Fibroblast of lung (primary cell): ENCODE measurements around the gene SLC2A3. TPM values are rescaled to one million over a fixed set of nuclear protein-coding genes. Genes with fewer than 3 reads are reported as not detected.
"Not testable (repeated sequence)": the region's sequence is repeated elsewhere in the genome, so short reads cannot be mapped to it uniquely, and the experiment has no call there.

ENCODE experiments used
- DNase-seq, 2 donors: peaks; one replicate each; pipeline versions ENCODE4 v3.0.0 to v3.0.0-alpha.2; 2010; ENCODE audit warnings: low read depth in 2 of 2
- H2AFZ ChIP-seq: 2 replicates; pipeline ENCODE4 v1.5.1; 2012; ENCODE audit warnings: low read length, control low read depth, inconsistent platforms
- H3K27ac ChIP-seq: 2 replicates; pipeline ENCODE4 v1.5.1; 2011; ENCODE audit warnings: low read length, control low read depth; ENCODE audit not compliant: insufficient read depth
- H3K27me3 ChIP-seq: 2 replicates; pipeline ENCODE4 v1.5.1; 2011; ENCODE audit warnings: mild to moderate bottlenecking, low read length; ENCODE audit not compliant: control insufficient read depth, insufficient read depth
- H3K36me3 ChIP-seq: 2 replicates; pipeline ENCODE4 v1.5.1; 2011; ENCODE audit warnings: low read length; ENCODE audit not compliant: control insufficient read depth, insufficient read depth
- H3K4me1 ChIP-seq: 2 replicates; pipeline ENCODE4 v1.5.1; 2011; ENCODE audit warnings: low read length; ENCODE audit not compliant: control insufficient read depth, insufficient read depth; ENCODE audit errors: extremely low read depth
- H3K4me2 ChIP-seq: 2 replicates; pipeline ENCODE4 v1.5.1; 2011; ENCODE audit warnings: low read length, control low read depth; ENCODE audit not compliant: insufficient read depth; ENCODE audit errors: extremely low read depth
- H3K4me3 ChIP-seq, 4 experiments: fragments of 200-600 bp in 1 of 4; sonication (generic) in 1 of 4; replicated peaks in 1 of 4; 2 replicates each; pipeline ENCODE4 v1.5.1; 2011 to 2016; ENCODE audit warnings: low read length in 4 of 4, low read depth in 3 of 4, mild to moderate bottlenecking in 3 of 4, control low read depth in 2 of 4, inconsistent platforms in 1 of 4, mixed read lengths in 1 of 4; ENCODE audit not compliant: insufficient read depth in 1 of 4; ENCODE audit errors: control extremely low read depth in 1 of 4
- H3K79me2 ChIP-seq: 2 replicates; pipeline ENCODE4 v1.5.1; 2012; ENCODE audit warnings: mild to moderate bottlenecking, low read length, inconsistent platforms; ENCODE audit not compliant: control insufficient read depth, insufficient read depth
- H3K9ac ChIP-seq: 2 replicates; pipeline ENCODE4 v1.5.1; 2011; ENCODE audit warnings: mild to moderate bottlenecking, low read length, control low read depth; ENCODE audit not compliant: insufficient read depth
- H3K9me3 ChIP-seq: 2 replicates; pipeline ENCODE4 v1.5.1; 2012; ENCODE audit warnings: low read depth, low read length; ENCODE audit not compliant: control insufficient read depth, insufficient read depth
- H4K20me1 ChIP-seq: 2 replicates; pipeline ENCODE4 v1.5.1; 2011; ENCODE audit warnings: low read length; ENCODE audit not compliant: control insufficient read depth, insufficient read depth; ENCODE audit errors: extremely low read depth
- CTCF ChIP-seq, 2 donors: IDR thresholded peaks in 1 of 2; conservative IDR thresholded peaks in 1 of 2; 1 replicate in 1 of 2; 2 replicates in 1 of 2; pipeline ENCODE4 v1.5.1; 2011 to 2012; ENCODE audit warnings: low read length in 2 of 2, control low read depth in 1 of 2, inconsistent platforms in 1 of 2, low read depth in 1 of 2, mild to moderate bottlenecking in 1 of 2
- EZH2 ChIP-seq: IDR thresholded peaks from 2 replicates; pipeline ENCODE4 v1.5.1; 2012; ENCODE audit warnings: low read length, control low read depth, mild to moderate bottlenecking; ENCODE audit errors: missing control alignments
- polyA plus RNA-seq, 2 donors: library from polyadenylated mRNA; depleted of rRNA in 1 of 2; stranded (reverse) in 1 of 2; unstranded in 1 of 2; fragments of >200 nt; gene quantifications; 2 replicates each; pipeline ENCODE4 v1.2.1, GENCODE V29; 2011 to 2012; ENCODE audit warnings: missing spikeins in 1 of 2
- total RNA-seq: library from RNA; depleted of rRNA; stranded (reverse); fragments of >200 nt; gene quantifications from 2 replicates; pipeline ENCODE4 v1.2.1, GENCODE V29; 2014

SLC2A3 gene
- total and polyA plus RNA-seq, 2 donors (not counting 1 experiment from before 2014, with no cell fraction given) = 124 to 127 TPM

DNA sequence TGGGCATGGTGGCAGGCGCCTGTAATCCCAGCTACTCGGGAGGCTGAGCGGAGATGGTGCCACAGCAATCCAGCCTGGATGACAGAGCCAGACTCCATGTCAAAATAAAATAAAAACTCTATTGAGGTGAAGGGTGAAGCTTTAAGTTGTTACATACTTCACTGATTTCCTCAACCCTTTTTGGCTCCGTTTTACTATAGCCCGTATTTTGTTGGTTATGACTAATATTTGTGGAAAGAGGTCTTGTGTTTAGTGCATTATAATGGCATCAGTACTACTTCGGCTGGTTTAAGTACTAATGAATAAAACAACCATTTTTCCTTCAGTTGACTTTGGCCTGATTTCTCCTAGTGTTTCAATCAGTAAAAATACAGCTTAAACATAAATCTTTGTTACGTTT, 36.2 kb downstream of the SLC2A3 start:
- Histone ChIP-seq H2AFZ (no peak overlapping the region), H3K4me2 (no peak overlapping the region), H3K4me3 (no peak overlapping the region), H3K36me3 (no peaks in the 10 kb centered on the region), H4K20me1 (no peaks in the 10 kb centered on the region), H3K79me2 (no peaks in the 10 kb centered on the region), H3K4me1 (no peaks in the 10 kb centered on the region), H3K9ac (no peak overlapping the region), H3K27ac (no peak overlapping the region), H3K9me3 (no peaks in the 10 kb centered on the region), H3K27me3 (no peaks in the 10 kb centered on the region)
- TF ChIP-seq EZH2 (no peak), CTCF (conservative IDR thresholded peaks at IDR 0.05 in 1 of 2, IDR thresholded peaks at IDR 0.05 in 1 of 2; ENCODE audit: low read depth in 1 of 2, low read length in 2 of 2) (no peak)
- peak; percentile 70 to 87 for DNase-seq

- H3K9me3 ChIP-seq, H3K27ac ChIP-seq, H3K79me2 ChIP-seq, H4K20me1 ChIP-seq, H3K36me3 ChIP-seq, H3K4me1 ChIP-seq, DNase-seq, H3K4me3 ChIP-seq, H3K4me2 ChIP-seq, H3K27me3 ChIP-seq, H2AFZ ChIP-seq, H3K9ac ChIP-seq: not testable (repeated sequence)
Measured at GRCh38 chr12:7896726-7897125, 39.3 kb downstream of the SLC2A3 start.

DNA sequence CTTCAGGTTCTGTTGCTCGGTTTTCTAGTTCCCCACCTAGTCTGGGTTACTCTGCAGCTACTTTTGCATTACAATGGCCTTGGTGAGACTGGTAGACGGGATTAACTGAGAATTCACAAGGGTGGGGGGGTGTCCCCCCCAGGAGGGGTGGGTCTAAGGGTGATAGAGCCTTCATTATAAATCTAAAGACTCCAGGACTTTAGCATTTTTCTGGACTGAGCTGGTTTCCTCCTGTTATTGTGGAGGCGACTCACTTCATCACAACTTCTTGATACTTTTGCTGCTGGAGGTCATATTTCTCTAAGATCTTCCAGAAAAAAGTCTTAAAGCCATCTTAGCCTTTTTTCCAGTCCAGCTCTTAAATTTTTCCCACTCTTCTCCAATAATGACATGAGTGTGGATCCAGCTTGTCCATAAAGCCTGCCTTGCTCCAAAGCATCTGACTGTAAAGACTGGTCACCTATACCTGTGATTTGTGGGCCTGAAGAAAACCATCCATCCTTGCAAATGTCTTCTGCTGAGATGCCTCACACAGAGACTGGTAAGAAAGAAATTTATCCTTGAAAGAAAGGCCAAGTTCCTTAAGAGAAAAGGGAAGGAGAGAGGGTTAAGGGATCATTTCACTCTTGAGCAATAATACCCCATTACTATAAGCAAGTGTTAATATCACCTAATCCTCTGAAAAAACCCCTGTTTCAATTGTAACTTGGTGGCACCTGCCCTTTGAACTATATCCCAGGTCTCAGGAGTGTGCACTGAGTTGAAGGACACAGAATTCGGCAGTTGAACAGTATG, 43.6 kb downstream of the SLC2A3 start:
- Histone ChIP-seq H2AFZ (no peak overlapping the region), H3K9ac (no peak overlapping the region), H3K27ac (no peak overlapping the region), H3K4me1 (no peaks in the 10 kb centered on the region), H3K36me3 (no peaks in the 10 kb centered on the region), H3K27me3 (no peaks in the 10 kb centered on the region), H3K4me2 (no peak overlapping the region), H3K9me3 (no peaks in the 10 kb centered on the region), H3K79me2 (no peaks in the 10 kb centered on the region), H4K20me1 (no peaks in the 10 kb centered on the region), H3K4me3 (no peak overlapping the region)
- peak in 1 of 2 donors; percentile 51 for DNase-seq
- TF ChIP-seq CTCF (conservative IDR thresholded peaks at IDR 0.05 in 1 of 2, IDR thresholded peaks at IDR 0.05 in 1 of 2; ENCODE audit: low read depth in 1 of 2, low read length in 2 of 2) = no peak
- no peak for TF ChIP-seq EZH2
